ENCODE results near the gene IFNA8.

- TF ChIP-seq, protein P1, sequence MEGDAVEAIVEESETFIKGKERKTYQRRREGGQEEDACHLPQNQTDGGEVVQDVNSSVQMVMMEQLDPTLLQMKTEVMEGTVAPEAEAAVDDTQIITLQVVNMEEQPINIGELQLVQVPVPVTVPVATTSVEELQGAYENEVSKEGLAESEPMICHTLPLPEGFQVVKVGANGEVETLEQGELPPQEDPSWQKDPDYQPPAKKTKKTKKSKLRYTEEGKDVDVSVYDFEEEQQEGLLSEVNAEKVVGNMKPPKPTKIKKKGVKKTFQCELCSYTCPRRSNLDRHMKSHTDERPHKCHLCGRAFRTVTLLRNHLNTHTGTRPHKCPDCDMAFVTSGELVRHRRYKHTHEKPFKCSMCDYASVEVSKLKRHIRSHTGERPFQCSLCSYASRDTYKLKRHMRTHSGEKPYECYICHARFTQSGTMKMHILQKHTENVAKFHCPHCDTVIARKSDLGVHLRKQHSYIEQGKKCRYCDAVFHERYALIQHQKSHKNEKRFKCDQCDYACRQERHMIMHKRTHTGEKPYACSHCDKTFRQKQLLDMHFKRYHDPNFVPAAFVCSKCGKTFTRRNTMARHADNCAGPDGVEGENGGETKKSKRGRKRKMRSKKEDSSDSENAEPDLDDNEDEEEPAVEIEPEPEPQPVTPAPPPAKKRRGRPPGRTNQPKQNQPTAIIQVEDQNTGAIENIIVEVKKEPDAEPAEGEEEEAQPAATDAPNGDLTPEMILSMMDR (conservative IDR thresholded peaks at IDR 0.05; ENCODE audit: low read depth in 2 of 2): no peak
- no peak for TF ChIP-seq POLR2AphosphoS5 (IDR thresholded peaks at IDR 0.05; ENCODE audit: low read depth)
- no peak for TF ChIP-seq EZH2 (IDR thresholded peaks at IDR 0.05; ENCODE audit: low read depth, unreplicated experiment)
- no peak for TF ChIP-seq REST (IDR thresholded peaks at IDR 0.05; ENCODE audit: unreplicated experiment)
- TF ChIP-seq JUNB (IDR thresholded peaks at IDR 0.05; ENCODE audit: unreplicated experiment): no peak
Observed at GRCh38 chr9:21399956-21400355, 9.0 kb upstream of the IFNA8 start.

Measured in GM23338 (cell line).